ENCODE measurements around the gene TRAP1. TPM values are rescaled to one million over a fixed set of nuclear protein-coding genes. Genes with fewer than 3 reads are reported as not detected.

TRAP1 gene
- total RNA-seq, 1 experiment from 2014 or later, result 274 TPM

- no peak overlapping the region for H3K4me3 Mint-ChIP-seq (ENCODE audit: unreplicated experiment)
Observed at GRCh38 chr16:3674513-3675295, 42.6 kb downstream of the TRAP1 start.

GRCh38 chr16:3673676-3674377 lies 43.5 kb downstream of the TRAP1 start:
- DNase-seq (ENCODE audit: unreplicated experiment), result no peak
- CTCF ChIA-PET, result no interaction called here
- intact Hi-C loops (cut with micrococcal nuclease), result no loop called here

More at GRCh38 chr16:3674513-3675295, 42.6 kb downstream of the TRAP1 start:
- intact Hi-C loops (cut with micrococcal nuclease), result no loop called here
- no peak for DNase-seq (ENCODE audit: unreplicated experiment)
- CTCF ChIA-PET, result interaction anchor here (0.7 to 1.2 kb wide), 2 partner anchors 16 to 23 kb away, joined by 3 read pairs; no protein-coding TSS in a partner anchor
- Mint-ChIP-seq H3K9me3 (ENCODE audit: unreplicated experiment) (no peaks in the 10 kb centered on the region), H3K27me3 (ENCODE audit: insufficient read depth, unreplicated experiment) (no peaks in the 10 kb centered on the region), H3K36me3 (ENCODE audit: insufficient read depth, unreplicated experiment) (peaks cover 75% of the 10 kb centered on the region), H3K4me1 (ENCODE audit: insufficient read depth, unreplicated experiment) (no peaks in the 10 kb centered on the region), H3K27ac (ENCODE audit: low read depth, unreplicated experiment) (peak overlapping the region; percentile 69)
- POLR2A ChIA-PET, result no interaction called here
- TF ChIP-seq CTCF (IDR thresholded peaks at IDR 0.05; ENCODE audit: unreplicated experiment), result no peak
- BruUV-seq (replicated peaks), result no TSS peak

DNA sequence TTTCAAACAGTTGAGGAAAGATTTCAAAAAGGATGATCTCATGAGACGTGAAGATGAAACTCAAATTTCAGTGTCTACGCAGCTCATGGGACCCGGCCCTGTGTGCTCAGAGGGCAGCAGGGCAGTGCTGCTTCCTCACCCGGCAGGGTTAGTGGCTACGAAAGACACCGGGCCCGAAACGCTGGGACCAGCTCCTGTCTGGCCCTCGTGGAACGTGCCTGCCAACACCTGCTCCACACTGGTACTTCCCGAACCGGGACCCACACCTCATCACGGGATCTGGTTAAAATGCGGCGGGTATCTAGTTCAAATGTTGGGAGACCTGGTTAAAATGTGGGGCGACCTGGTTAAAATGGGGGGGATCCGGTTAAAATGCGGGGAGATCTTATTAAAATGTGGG lies 44.1 kb downstream of the TRAP1 start:
- no peak for DNase-seq (ENCODE audit: unreplicated experiment)
- Mint-ChIP-seq H3K4me1 (ENCODE audit: insufficient read depth, unreplicated experiment) (no peaks in the 10 kb centered on the region), H3K9me3 (ENCODE audit: unreplicated experiment) (no peaks in the 10 kb centered on the region), H3K27ac (ENCODE audit: low read depth, unreplicated experiment) (no peak overlapping the region), H3K36me3 (ENCODE audit: insufficient read depth, unreplicated experiment) (peaks cover 69% of the 10 kb centered on the region), H3K4me3 (ENCODE audit: unreplicated experiment) (no peak overlapping the region), H3K27me3 (ENCODE audit: insufficient read depth, unreplicated experiment) (no peaks in the 10 kb centered on the region)
- ChIA-PET POLR2A (no interaction called here), CTCF (interaction anchor here (0.6 kb wide), 2 partner anchors 41 to 142 kb away, joined by 3 read pairs; no protein-coding TSS in a partner anchor)
- intact Hi-C loops (cut with micrococcal nuclease), result no loop called here
- no peak for TF ChIP-seq CTCF (IDR thresholded peaks at IDR 0.05; ENCODE audit: unreplicated experiment)
- no TSS peak for BruUV-seq (replicated peaks)

More at GRCh38 chr16:3673676-3674377, 43.5 kb downstream of the TRAP1 start:
- no peak for TF ChIP-seq CTCF (IDR thresholded peaks at IDR 0.05; ENCODE audit: unreplicated experiment)
- Mint-ChIP-seq H3K27ac (ENCODE audit: low read depth, unreplicated experiment) (peak overlapping the region; percentile 69), H3K4me1 (ENCODE audit: insufficient read depth, unreplicated experiment) (no peaks in the 10 kb centered on the region), H3K36me3 (ENCODE audit: insufficient read depth, unreplicated experiment) (peaks cover 71% of the 10 kb centered on the region), H3K27me3 (ENCODE audit: insufficient read depth, unreplicated experiment) (no peaks in the 10 kb centered on the region), H3K9me3 (ENCODE audit: unreplicated experiment) (no peaks in the 10 kb centered on the region), H3K4me3 (ENCODE audit: unreplicated experiment) (no peak overlapping the region)
- POLR2A ChIA-PET, result no interaction called here
- BruUV-seq (replicated peaks), result no TSS peak

DNA sequence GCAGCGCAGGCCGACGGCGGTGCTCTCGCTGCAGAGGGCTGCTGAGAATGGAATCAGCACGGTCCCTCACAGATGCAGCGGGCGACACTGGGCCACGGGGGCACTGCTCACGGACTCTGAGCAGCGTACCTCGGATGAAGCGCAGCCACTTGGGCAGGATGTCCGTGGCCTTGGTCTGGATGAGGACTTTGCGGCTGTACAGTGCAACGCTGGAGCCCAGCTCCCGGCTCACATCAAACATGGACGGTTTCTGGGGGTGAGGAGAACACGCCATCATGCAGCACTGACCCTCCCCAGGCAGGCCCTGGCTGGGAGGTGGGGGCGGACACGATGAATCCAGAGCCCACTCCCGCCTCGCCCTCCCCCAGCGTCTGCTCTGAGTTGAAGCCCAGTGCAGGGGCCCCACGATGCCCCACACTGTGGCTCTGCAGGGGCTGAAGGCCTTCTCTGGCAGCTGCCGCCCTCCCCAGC lies 44.7 kb downstream of the TRAP1 start:
- no peak for DNase-seq (ENCODE audit: unreplicated experiment)
- no peak overlapping the region for H3K4me3 Mint-ChIP-seq (ENCODE audit: unreplicated experiment)
- intact Hi-C loops (cut with micrococcal nuclease), result no loop called here
- no peaks in the 10 kb centered on the region for H3K9me3 Mint-ChIP-seq (ENCODE audit: unreplicated experiment)
- POLR2A ChIA-PET, result no interaction called here
- TF ChIP-seq CTCF (IDR thresholded peaks at IDR 0.05; ENCODE audit: unreplicated experiment), result no peak
- no peaks in the 10 kb centered on the region for H3K27me3 Mint-ChIP-seq (ENCODE audit: insufficient read depth, unreplicated experiment)
- no TSS peak for BruUV-seq (replicated peaks)
- no peak overlapping the region for H3K27ac Mint-ChIP-seq (ENCODE audit: low read depth, unreplicated experiment)
- CTCF ChIA-PET, result interaction anchor here (0.6 kb wide), 1 partner anchor 42 kb away, joined by 3 read pairs; no protein-coding TSS in a partner anchor
- no peaks in the 10 kb centered on the region for H3K4me1 Mint-ChIP-seq (ENCODE audit: insufficient read depth, unreplicated experiment)
- peaks cover 63% of the 10 kb centered on the region for H3K36me3 Mint-ChIP-seq (ENCODE audit: insufficient read depth, unreplicated experiment)

Data from MCF 10A (cell line).